Ovary (tissue), 3 donors: ENCODE measurements around the gene BAZ1A.

Source experiments
- EP300 ChIP-seq: sonication (generic); formaldehyde crosslinking; IDR thresholded peaks from one replicate; pipeline ENCODE4 v1.6.1; 2017; ENCODE audit warnings: antibody characterized with exemption
- POLR2A ChIP-seq: fragments of 450-650 bp; IDR thresholded peaks from one replicate; pipeline ENCODE4 v1.6.1; 2017; ENCODE audit warnings: antibody characterized with exemption, mild to moderate bottlenecking, moderate library complexity
- TF ChIP-seq, protein P1 (sequence below), 3 donors: fragments of 450-650 bp in 2 of 3; fragments of 200-600 bp in 1 of 3; IDR thresholded peaks; one replicate each; pipeline versions ENCODE4 v1.5.1 to v1.8.0; 2016 to 2022; ENCODE audit warnings: antibody characterized with exemption in 3 of 3, mild to moderate bottlenecking in 1 of 3
- donor health status: DM: no; HTN: no; CAD: no.

DNA sequence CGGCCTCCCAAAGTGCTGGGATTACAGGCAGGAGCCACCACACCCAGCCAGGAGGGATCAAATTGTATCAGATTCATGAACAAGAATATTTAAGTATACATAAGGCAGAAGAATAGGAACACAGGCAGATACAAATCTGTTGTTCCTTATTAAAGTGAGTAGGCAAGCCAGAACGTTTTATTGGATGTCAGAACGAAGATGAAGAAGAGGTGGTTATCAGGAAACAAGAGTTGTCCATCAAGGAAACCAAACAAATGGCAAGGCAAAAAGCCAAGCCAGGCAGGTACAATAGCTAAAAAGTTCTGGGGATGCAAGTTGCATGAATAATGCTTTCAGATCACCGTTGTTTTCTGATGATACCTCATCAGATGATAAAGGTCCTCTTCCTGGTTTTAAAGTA lies 31.1 kb upstream of the BAZ1A start:
- TF ChIP-seq, protein P1, sequence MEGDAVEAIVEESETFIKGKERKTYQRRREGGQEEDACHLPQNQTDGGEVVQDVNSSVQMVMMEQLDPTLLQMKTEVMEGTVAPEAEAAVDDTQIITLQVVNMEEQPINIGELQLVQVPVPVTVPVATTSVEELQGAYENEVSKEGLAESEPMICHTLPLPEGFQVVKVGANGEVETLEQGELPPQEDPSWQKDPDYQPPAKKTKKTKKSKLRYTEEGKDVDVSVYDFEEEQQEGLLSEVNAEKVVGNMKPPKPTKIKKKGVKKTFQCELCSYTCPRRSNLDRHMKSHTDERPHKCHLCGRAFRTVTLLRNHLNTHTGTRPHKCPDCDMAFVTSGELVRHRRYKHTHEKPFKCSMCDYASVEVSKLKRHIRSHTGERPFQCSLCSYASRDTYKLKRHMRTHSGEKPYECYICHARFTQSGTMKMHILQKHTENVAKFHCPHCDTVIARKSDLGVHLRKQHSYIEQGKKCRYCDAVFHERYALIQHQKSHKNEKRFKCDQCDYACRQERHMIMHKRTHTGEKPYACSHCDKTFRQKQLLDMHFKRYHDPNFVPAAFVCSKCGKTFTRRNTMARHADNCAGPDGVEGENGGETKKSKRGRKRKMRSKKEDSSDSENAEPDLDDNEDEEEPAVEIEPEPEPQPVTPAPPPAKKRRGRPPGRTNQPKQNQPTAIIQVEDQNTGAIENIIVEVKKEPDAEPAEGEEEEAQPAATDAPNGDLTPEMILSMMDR (IDR thresholded peaks at IDR 0.05) = no peak
- TF ChIP-seq POLR2A (no peak), EP300 (no peak)
